WI38 (cell line): Measurements from ENCODE around the gene SLC39A11.

Experiments used
- H3K4me3 ChIP-seq: 2 replicates; pipeline ENCODE4 v1.5.1; 2011; ENCODE audit warnings: low read depth, mild to moderate bottlenecking, control low read depth, low read length
- CTCF ChIP-seq: IDR thresholded peaks from 2 replicates; pipeline ENCODE4 v1.5.1; 2012; ENCODE audit warnings: low read depth, mild to moderate bottlenecking, control low read depth, low read length

The SLC39A11 gene

GRCh38 chr17:72876413-72876812 is 216.1 kb downstream of the SLC39A11 start:
- no peak overlapping the region for H3K4me3 ChIP-seq
- no peak for TF ChIP-seq CTCF

DNA sequence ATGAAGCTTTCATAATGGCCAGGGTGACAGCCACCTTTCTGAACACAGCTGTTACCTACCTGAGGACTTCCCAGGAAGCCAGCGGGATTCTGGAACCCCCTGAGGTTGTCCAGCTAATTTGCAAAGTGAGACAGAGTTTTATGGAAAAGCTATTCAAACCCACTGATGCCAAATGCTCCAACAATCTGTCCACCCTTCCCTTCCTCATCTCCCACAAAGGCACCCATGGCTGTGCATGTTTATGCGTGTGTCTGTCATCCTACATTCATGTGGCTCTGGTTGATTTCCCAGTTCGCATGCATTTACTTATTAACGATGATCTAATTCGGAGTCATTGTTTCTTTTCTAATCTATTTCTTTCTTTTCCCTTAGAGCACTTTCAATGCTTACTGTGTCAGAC is 217.1 kb downstream of the SLC39A11 start:
- no peak for TF ChIP-seq CTCF
- no peak overlapping the region for H3K4me3 ChIP-seq

- H3K4me3 ChIP-seq: no peak overlapping the region
- TF ChIP-seq CTCF: no peak
These were observed 220.1 kb downstream of the SLC39A11 start for GRCh38 chr17:72872396-72872795.

GRCh38 chr17:72870367-72870985 is 222.0 kb downstream of the SLC39A11 start:
- no peak for TF ChIP-seq CTCF
- no peak overlapping the region for H3K4me3 ChIP-seq

DNA sequence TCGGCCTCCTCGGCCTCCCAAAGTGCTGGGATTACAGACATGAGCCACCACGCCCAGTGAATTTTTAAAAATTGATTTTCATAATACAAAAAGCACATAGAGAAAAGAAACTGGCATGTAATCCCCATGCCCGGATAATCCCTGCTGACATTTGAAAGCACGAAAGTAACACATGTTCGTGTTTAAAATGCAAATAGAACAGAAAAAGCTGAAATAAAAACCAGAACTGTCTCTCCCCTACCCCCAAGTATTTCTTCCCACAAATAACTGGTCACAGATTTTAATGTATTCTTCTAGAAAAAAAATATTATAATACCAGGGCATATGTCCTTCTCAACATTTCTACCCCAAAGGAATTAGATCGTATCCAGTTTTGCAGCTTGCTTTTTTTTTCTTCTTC is 222.9 kb downstream of the SLC39A11 start:
- H3K4me3 ChIP-seq: no peak overlapping the region
- no peak for TF ChIP-seq CTCF

DNA sequence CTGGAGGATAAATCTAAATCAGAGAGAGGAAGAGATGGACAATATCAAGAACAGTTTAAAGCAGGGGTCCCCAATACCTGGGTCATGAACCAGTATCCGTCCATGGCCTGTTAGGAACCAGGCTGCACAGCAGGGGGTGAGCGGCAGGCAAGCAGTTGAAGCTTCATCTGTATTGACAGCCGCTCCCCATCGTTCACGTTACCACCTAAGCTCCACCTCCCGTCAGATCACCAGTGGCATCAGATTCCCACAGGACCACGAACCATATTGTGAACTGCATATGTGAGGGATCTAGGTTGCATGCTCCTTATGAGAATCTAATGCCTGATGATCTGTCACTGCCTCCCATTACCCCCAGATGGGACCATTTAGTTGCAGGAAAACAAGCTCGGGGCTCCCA is 226.5 kb downstream of the SLC39A11 start:
- H3K4me3 ChIP-seq: no peak overlapping the region
- TF ChIP-seq CTCF: no peak

- no peak for TF ChIP-seq CTCF
- no peak overlapping the region for H3K4me3 ChIP-seq
These were observed 228.8 kb downstream of the SLC39A11 start for GRCh38 chr17:72863526-72864211.
